T-cell (primary cell): Measurements from ENCODE around the gene FBXO3. TPM values are rescaled to one million over a fixed set of nuclear protein-coding genes. Genes with fewer than 3 reads are reported as not detected.

Experiments used
- ATAC-seq, 4 experiments: fragments of 200-7000 bp in 3 of 4; fragments of 150-1000 bp in 1 of 4; cut with Tn5 transposase; replicated peaks in 1 of 4; 1 replicate in 3 of 4; 2 replicates in 1 of 4; pipeline ENCODE4 v1.10.0; 2021; ENCODE audit warnings: moderate library complexity in 3 of 4, mild to moderate bottlenecking in 2 of 4, moderate number of reproducible peaks in 1 of 4
- CTCF ChIA-PET, 2 donors: fragments of 300-600 bp; sonication (Branson Sonifier 250); formaldehyde crosslinking; loops; one replicate each; lab custom pipeline; 2022; ENCODE audit warnings: antibody characterized with exemption in 2 of 2; lab: Charles Lee
- POLR2A ChIA-PET, 2 donors: fragments of 300-600 bp; sonication (Branson Sonifier 250); formaldehyde crosslinking; loops; one replicate each; lab custom pipeline; 2022; ENCODE audit warnings: antibody characterized with exemption in 2 of 2; lab: Charles Lee
- DNase-seq, 35 experiments: peaks; one replicate each; pipeline versions ENCODE4 v3.0.0 to v3.0.0-alpha.2; 2013 to 2023
- H3K27ac ChIP-seq: one replicate; pipeline ENCODE4 v1.5.1; 2013; ENCODE audit warnings: low read length
- H3K27me3 ChIP-seq, 2 experiments: replicated peaks in 1 of 2; 1 replicate in 1 of 2; 2 replicates in 1 of 2; pipeline versions ENCODE4 v1.6.1 to v1.7.0; 2013; ENCODE audit warnings: low read length in 1 of 2, mixed read lengths in 1 of 2; ENCODE audit not compliant: control insufficient read depth in 2 of 2, insufficient read depth in 2 of 2; ENCODE audit errors: extremely low read depth in 1 of 2
- H3K36me3 ChIP-seq, 2 donors: 1 replicate in 1 of 2; 2 replicates in 1 of 2; pipeline versions ENCODE4 v1.6.1 to v1.7.0; 2013; ENCODE audit warnings: low read length in 1 of 2; ENCODE audit not compliant: control insufficient read depth in 2 of 2, insufficient read depth in 1 of 2; ENCODE audit errors: extremely low read depth in 1 of 2
- H3K4me1 ChIP-seq, 2 experiments: 1 replicate in 1 of 2; 2 replicates in 1 of 2; pipeline versions ENCODE4 v1.6.1 to v1.7.0; 2013; ENCODE audit warnings: low read length in 2 of 2, mixed read lengths in 1 of 2; ENCODE audit not compliant: insufficient read depth in 2 of 2, control insufficient read depth in 1 of 2; ENCODE audit errors: extremely low read depth in 1 of 2
- H3K4me3 ChIP-seq, 2 donors: 1 replicate in 1 of 2; 2 replicates in 1 of 2; pipeline versions ENCODE4 v1.5.1 to v1.7.0; 2013; ENCODE audit warnings: mild to moderate bottlenecking in 2 of 2, low read length in 1 of 2, moderate library complexity in 1 of 2; ENCODE audit not compliant: control insufficient read depth in 1 of 2; ENCODE audit errors: extremely low read depth in 1 of 2
- H3K9me3 ChIP-seq: 2 replicates; pipeline ENCODE4 v1.7.0; 2013
- H3K27ac Mint-ChIP-seq, 2 donors: one replicate each; pipeline ENCODE4 v1.8.0; 2020 to 2021; ENCODE audit warnings: mild to moderate bottlenecking in 2 of 2, mixed read lengths in 2 of 2
- H3K27me3 Mint-ChIP-seq, 2 donors: one replicate each; pipeline ENCODE4 v1.8.0; 2021 to 2022; ENCODE audit warnings: mixed read lengths in 2 of 2
- H3K36me3 Mint-ChIP-seq: one replicate; pipeline ENCODE4 v1.8.0; 2021; ENCODE audit warnings: mixed read lengths
- H3K4me1 Mint-ChIP-seq, 3 donors: one replicate each; pipeline ENCODE4 v1.8.0; 2020 to 2022; ENCODE audit warnings: mixed read lengths in 3 of 3, mild to moderate bottlenecking in 1 of 3
- H3K4me3 Mint-ChIP-seq, 3 donors: one replicate each; pipeline ENCODE4 v1.8.0; 2020 to 2022; ENCODE audit warnings: mild to moderate bottlenecking in 3 of 3, mixed read lengths in 3 of 3, moderate library complexity in 3 of 3
- H3K9me3 Mint-ChIP-seq, 3 donors: one replicate each; pipeline ENCODE4 v1.8.0; 2020 to 2022; ENCODE audit warnings: mixed read lengths in 3 of 3
- WGBS: methylation state at CpG from one replicate; pipeline ENCODE4 v1.1.5; 2013; ENCODE audit warnings: missing lambda C conversion rate; ENCODE audit not compliant: insufficient coverage; 5-methylcytosine and 5-hydroxymethylcytosine counted together
- total RNA-seq, 35 experiments: library from RNA in 6 of 35; stranded (reverse) in 6 of 35; fragments of 120-200 nt in 1 of 35; gene quantifications; one replicate each; pipeline versions ENCODE4 v1.2.1 to v1.2.4 and lab custom pipeline; 2013 to 2026

Gene FBXO3
- total RNA-seq, 5 donors from 2014 or later (not counting 1 experiment from before 2014, with no cell fraction given): 37.1 to 60.0 (median 41.1) TPM

DNA sequence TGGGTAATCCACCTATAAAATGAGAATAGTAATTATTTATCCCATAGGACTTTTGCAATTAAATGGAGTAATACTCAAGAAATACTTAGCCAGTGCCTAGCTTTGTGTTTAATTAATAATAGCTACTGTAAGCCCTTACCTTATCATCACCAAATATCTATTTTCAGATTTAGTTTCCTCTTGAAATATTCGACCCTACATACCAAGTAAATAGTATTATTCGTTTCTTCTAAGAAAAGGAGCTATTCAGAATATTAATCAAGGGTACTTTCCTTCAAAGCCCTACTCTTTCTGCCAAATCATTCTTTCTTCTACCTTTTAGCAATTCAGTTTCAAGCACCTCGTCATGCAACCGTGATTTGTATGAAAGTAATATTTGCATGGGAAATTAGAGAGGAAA, 6.7 kb downstream of the FBXO3 start:
- POLR2A ChIA-PET: interaction anchor here (0.5 to 0.6 kb wide), 2 partner anchors 10 to 221 kb away, joined by 4 read pairs; no protein-coding TSS in a partner anchor
- peaks cover 2 to 65% of the 10 kb centered on the region in 2 donors for H3K36me3 ChIP-seq

DNA sequence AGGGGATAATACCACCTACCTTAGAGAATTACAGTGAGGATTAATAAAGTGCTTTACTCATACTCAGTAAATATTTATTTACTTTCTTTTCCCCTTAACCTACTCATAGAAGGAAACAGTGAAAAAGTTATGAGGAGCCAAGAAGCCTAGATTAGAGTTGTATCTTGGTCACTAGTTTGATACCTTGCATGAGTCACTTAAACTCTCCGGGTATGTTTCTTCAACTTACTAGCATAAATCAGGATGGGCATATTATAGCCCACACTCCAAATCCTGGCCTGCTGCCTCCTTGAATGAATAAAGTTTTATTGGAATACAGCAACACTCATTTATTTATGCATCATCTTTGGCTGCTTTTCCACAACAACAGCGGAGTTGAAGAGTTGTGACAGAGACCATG, 8.2 kb downstream of the FBXO3 start:
- Histone ChIP-seq H3K4me3 (no peak overlapping the region), H3K27me3 (no peaks in the 10 kb centered on the region), H3K36me3 (peaks cover 2 to 74% of the 10 kb centered on the region in 2 donors), H3K27ac (no peak overlapping the region), H3K9me3 (no peaks in the 10 kb centered on the region), H3K4me1 (no peaks in the 10 kb centered on the region)
- POLR2A ChIA-PET: no interaction called here
- Mint-ChIP-seq H3K27ac (no peak overlapping the region), H3K27me3 (no peaks in the 10 kb centered on the region), H3K9me3 (no peaks in the 10 kb centered on the region), H3K36me3 (peaks cover 70% of the 10 kb centered on the region), H3K4me3 (no peak overlapping the region), H3K4me1 (peaks cover 17 to 44% (median 35%) of the 10 kb centered on the region in 3 donors)
- WGBS: 100% methylated on average over 1 of the region's 2 CpGs
- CTCF ChIA-PET: interaction anchor here (0.7 to 1.0 kb wide), 2 partner anchors 8 to 966 kb away, joined by 3 to 5 read pairs; no protein-coding TSS in a partner anchor
- DNase-seq (no peak), ATAC-seq (no peak)

More for the DNA sequence above, 6.7 kb downstream of the FBXO3 start:
- Mint-ChIP-seq H3K4me3 (no peak overlapping the region), H3K27ac (no peak overlapping the region), H3K9me3 (no peaks in the 10 kb centered on the region), H3K4me1 (peaks cover 28 to 52% (median 43%) of the 10 kb centered on the region in 3 donors), H3K36me3 (peaks cover 60% of the 10 kb centered on the region), H3K27me3 (no peaks in the 10 kb centered on the region)
- Histone ChIP-seq H3K4me1 (peaks cover 0 to 4% of the 10 kb centered on the region in 2 experiments), H3K27me3 (no peaks in the 10 kb centered on the region), H3K27ac (no peak overlapping the region), H3K9me3 (no peaks in the 10 kb centered on the region), H3K4me3 (no peak overlapping the region)
- DNase-seq (no peak), ATAC-seq (no peak)
- no CpG with 5 or more reads among the region's 4 CpGs for WGBS
- CTCF ChIA-PET: interaction anchor here in 1 of 2 donors (0.5 to 1.1 kb wide), 4 partner anchors 10 to 25 kb away, joined by 3 to 6 read pairs (median 4); no protein-coding TSS in a partner anchor

DNA sequence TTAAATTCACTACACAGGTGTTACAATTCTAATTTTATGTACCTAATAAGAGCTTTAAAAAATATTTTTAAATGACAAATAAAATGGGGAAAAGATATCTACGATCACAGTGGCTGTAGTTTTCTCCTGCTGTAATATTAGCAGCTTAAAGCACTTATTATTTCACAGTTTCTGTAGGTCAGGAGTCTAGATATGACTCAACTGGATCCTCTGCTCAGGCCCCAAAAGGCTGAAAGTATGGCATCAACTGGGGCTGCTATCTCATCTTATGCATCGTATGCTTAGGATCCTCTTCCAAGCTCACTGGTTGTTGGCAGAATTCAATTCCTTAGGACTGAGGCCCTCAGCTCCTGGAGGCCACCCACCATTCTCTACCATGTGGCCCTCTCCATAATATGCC, 12.8 kb downstream of the FBXO3 start:
- DNase-seq (no peak), ATAC-seq (no peak)
- CTCF ChIA-PET: interaction anchor here in 1 of 2 donors (1.2 kb wide), 1 partner anchor 19 kb away, joined by 5 read pairs; no protein-coding TSS in a partner anchor
- H3K4me1 ChIP-seq: no peaks in the 10 kb centered on the region
- H3K4me1 Mint-ChIP-seq: peaks cover 22 to 37% (median 37%) of the 10 kb centered on the region in 3 donors
- no peaks in the 10 kb centered on the region for H3K9me3 Mint-ChIP-seq
- H3K36me3 ChIP-seq: peaks cover 2 to 77% of the 10 kb centered on the region in 2 donors
- no peak overlapping the region for H3K27ac Mint-ChIP-seq
- 57% methylated on average over 1 of the region's 2 CpGs for WGBS
- H3K4me3 Mint-ChIP-seq: no peak overlapping the region
- no peaks in the 10 kb centered on the region for H3K27me3 Mint-ChIP-seq
- POLR2A ChIA-PET: interaction anchor here in 1 of 2 donors (0.8 kb wide), 1 partner anchor 15 kb away, joined by 3 read pairs; no protein-coding TSS in a partner anchor
- no peaks in the 10 kb centered on the region for H3K27me3 ChIP-seq
- no peak overlapping the region for H3K4me3 ChIP-seq
- peaks cover 76% of the 10 kb centered on the region for H3K36me3 Mint-ChIP-seq
- H3K9me3 ChIP-seq: no peaks in the 10 kb centered on the region
- H3K27ac ChIP-seq: no peak overlapping the region

DNA sequence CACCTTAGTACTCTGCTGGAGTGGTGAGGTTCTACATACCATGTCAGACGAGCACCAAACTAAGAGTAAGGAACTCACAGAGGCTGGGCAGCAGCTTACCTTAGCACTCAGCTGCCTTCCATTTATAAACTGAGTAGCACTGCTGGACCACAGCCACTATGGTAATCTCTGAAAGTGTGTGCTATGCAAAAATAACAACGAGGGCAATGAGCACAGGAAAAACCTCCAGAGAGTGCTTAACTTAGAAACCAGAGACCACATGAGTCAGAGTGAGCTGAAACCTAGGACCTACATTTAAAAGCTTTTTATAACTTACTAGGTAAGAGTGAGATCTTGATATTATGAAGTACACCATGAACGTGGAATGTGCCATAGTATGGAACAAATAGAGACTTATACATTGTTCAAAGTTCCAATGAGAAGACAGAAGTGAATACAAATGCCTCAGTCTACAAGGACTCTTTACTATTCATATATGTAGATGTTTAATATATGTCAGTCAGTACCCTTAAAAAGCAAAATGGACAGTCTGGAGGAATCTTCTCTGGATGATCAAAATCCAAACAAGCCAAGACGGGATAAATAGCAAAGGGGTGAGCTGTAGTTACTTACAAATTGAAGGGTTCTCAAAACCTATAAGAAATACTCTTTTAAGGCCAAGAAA, 20.9 kb downstream of the FBXO3 start:
- ChIA-PET POLR2A (interaction anchor here in 1 of 2 donors (1.6 kb wide), 1 partner anchor 17 kb away, joined by 7 read pairs; the partner anchor contains the start of gene CD59), CTCF (interaction anchor here in 1 of 2 donors (1.4 kb wide), 1 partner anchor 11 kb away, joined by 6 read pairs; no protein-coding TSS in a partner anchor)
- H3K4me1 Mint-ChIP-seq: no peaks in the 10 kb centered on the region
- no peaks in the 10 kb centered on the region for H3K4me1 ChIP-seq
- DNase-seq (no peak), ATAC-seq (no peak)
- no peaks in the 10 kb centered on the region for H3K27me3 Mint-ChIP-seq
- no peak overlapping the region for H3K27ac ChIP-seq
- no peaks in the 10 kb centered on the region for H3K27me3 ChIP-seq
- H3K9me3 ChIP-seq: no peaks in the 10 kb centered on the region
- H3K4me3 Mint-ChIP-seq: no peak overlapping the region
- no peaks in the 10 kb centered on the region for H3K9me3 Mint-ChIP-seq
- no CpG with 5 or more reads among the region's 4 CpGs for WGBS
- H3K36me3 Mint-ChIP-seq: peaks cover 33% of the 10 kb centered on the region
- H3K4me3 ChIP-seq: no peak overlapping the region
- peaks cover 2 to 69% of the 10 kb centered on the region in 2 donors for H3K36me3 ChIP-seq
- H3K27ac Mint-ChIP-seq: no peak overlapping the region

DNA sequence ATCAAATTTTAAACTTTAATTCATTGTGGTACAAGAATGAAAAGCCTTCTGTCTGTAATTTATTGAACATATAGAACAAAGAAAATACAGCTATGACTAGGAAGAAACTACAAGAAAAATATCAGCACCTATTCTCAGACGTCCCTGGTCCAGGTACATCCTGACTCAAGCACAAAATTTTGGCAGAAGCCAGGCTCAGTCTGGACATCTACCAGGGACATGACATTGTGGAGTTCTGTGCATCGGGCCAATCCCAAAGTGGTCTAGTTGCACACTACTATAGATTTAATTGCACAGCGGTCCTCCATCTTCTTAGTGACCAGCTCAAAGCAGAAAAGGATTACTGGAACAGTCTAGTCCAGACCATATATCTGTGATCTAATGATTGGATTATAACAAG, 22.4 kb downstream of the FBXO3 start:
- ATAC-seq (no peak), DNase-seq (no peak)
- Mint-ChIP-seq H3K4me3 (no peak overlapping the region), H3K4me1 (no peaks in the 10 kb centered on the region), H3K9me3 (no peaks in the 10 kb centered on the region), H3K27me3 (no peaks in the 10 kb centered on the region), H3K27ac (peak overlapping the region in 1 of 2 donors; percentile 28), H3K36me3 (peaks cover 40% of the 10 kb centered on the region)
- peaks cover 2 to 68% of the 10 kb centered on the region in 2 donors for H3K36me3 ChIP-seq
- H3K4me3 ChIP-seq: no peak overlapping the region
- no peak overlapping the region for H3K27ac ChIP-seq
- no peaks in the 10 kb centered on the region for H3K9me3 ChIP-seq
- no CpG with 5 or more reads among the region's 3 CpGs for whole genome bisulfite sequencing
- no peaks in the 10 kb centered on the region for H3K4me1 ChIP-seq
- no peaks in the 10 kb centered on the region for H3K27me3 ChIP-seq
- ChIA-PET POLR2A (interaction anchor here in 1 of 2 donors (0.6 kb wide), 1 partner anchor 52 kb away, joined by 3 read pairs; no protein-coding TSS in a partner anchor), CTCF (no interaction called here)

DNA sequence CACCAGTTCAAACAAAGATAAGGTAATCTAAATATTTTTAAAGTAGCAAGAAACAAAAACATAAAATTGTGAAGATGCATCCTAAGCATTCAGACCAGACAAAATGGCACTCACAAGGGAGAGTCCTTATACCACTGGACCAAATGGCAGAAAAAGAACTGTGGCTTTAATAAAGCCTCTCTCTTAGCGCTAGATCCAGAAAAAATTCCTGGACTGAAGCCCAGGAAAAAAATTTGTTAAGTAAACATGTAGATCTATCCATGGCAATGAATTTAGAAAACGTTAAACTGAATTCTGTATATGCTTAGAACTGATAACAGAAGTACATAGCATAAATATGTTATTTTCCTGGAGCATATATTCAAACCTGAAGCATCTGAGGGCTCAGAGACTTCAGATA, 26.3 kb downstream of the FBXO3 start:
- ATAC-seq (no peak), DNase-seq (no peak)
- ChIA-PET POLR2A (no interaction called here), CTCF (interaction anchor here (0.6 to 0.7 kb wide), 2 partner anchors 9 to 279 kb away, joined by 3 read pairs; no protein-coding TSS in a partner anchor)
- Mint-ChIP-seq H3K4me1 (no peaks in the 10 kb centered on the region), H3K27me3 (no peaks in the 10 kb centered on the region), H3K27ac (no peak overlapping the region), H3K36me3 (peaks cover 34% of the 10 kb centered on the region), H3K4me3 (no peak overlapping the region), H3K9me3 (no peaks in the 10 kb centered on the region)
- no peaks in the 10 kb centered on the region for H3K4me1 ChIP-seq
- WGBS: 100% methylated on average over 1 of the region's 2 CpGs
- H3K36me3 ChIP-seq: peaks cover 2 to 57% of the 10 kb centered on the region in 2 donors
- no peak overlapping the region for H3K4me3 ChIP-seq
- H3K27me3 ChIP-seq: no peaks in the 10 kb centered on the region
- H3K27ac ChIP-seq: no peak overlapping the region
- no peaks in the 10 kb centered on the region for H3K9me3 ChIP-seq
